Measurements from ENCODE around the gene OXSM. TPM values are rescaled to one million over a fixed set of nuclear protein-coding genes. Genes with fewer than 3 reads are reported as not detected.

Gene OXSM
- total and polyA plus RNA-seq, 10 of the 15 experiments (the other 5 are each of a cell fraction or from before 2014, with no cell fraction given) = 12.9 to 37.5 (median 22.1) TPM

DNA sequence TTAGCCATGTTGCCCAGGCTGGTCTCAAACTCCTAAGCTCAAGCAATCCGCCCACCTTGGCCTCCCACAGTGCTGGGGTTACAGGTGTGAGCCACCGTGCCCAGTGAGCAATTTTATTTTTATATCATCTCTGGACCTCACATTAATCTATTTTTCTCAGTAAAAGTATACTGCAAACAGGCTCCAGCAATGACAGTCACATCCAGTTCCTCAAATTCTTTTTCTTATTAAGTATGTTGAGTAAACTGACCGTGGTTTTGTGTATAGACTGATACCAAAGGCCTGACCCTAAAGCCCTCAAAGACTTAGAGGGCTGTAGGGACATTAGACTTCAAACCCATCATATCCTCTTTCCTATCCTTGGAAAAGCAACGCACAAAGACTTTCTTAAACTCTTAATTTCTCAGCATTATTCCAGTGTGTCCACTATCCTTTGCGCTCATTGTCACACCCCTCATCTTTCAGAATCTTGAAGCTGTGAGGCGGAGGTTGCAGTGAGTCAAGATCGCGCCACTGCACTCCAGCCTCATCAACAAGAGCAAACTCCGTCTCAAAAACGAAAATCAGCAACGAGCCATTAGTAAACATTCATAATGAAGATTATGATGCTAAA, 8.6 kb upstream of the OXSM start:
- peaks cover 44% of the 10 kb centered on the region for H3K79me2 ChIP-seq (ENCODE audit: control insufficient read depth, insufficient read depth, low read length)
- DNase-seq (ENCODE audit: low read depth, low spot score) (no peak), ATAC-seq (peak; percentile 0; the same call in 2 of the 3 replicates), FAIRE-seq (no peak)
- peak overlapping the region; percentile 86 for H3K27ac ChIP-seq (ENCODE audit: control insufficient read depth, insufficient read depth)
- CTCF ChIA-PET = interaction anchor here (1.0 to 1.9 kb wide), 7 partner anchors 9 to 133 kb away, joined by 3 to 8 read pairs (median 3); no protein-coding TSS in a partner anchor
- intact Hi-C loops (cut with micrococcal nuclease; ENCODE audit: unreplicated experiment) (loop anchor here (1.0 kb wide), 1 partner anchor 118 kb away; no protein-coding TSS in a partner anchor), in situ Hi-C loops (cut with MboI) (loop anchor here (5.0 to 25.0 kb wide), 2 partner anchors 114 to 1844 kb away; partner anchors contain the start of gene NR1D2)
- no TSS peak for BruUV-seq (replicated peaks)
- H3K36me3 ChIP-seq (ENCODE audit: control insufficient read depth in 2 of 2, insufficient read depth in 2 of 2, low read length in 1 of 2) = peaks cover 2 to 17% of the 10 kb centered on the region in 2 experiments; a peak in 3 of 4 replicates
- H3K9me3 ChIP-seq (replicated peaks; ENCODE audit: control insufficient read depth, insufficient read depth, low read length) = peaks cover 8% of the 10 kb centered on the region; the same call in 2 of the 3 replicates
- RAD21 ChIA-PET (ENCODE audit: unreplicated experiment) = interaction anchor here (0.7 to 1.9 kb wide), 7 partner anchors 8 to 133 kb away, joined by 3 to 6 read pairs (median 3); partner anchors contain the start of gene OXSM
- H3K9ac ChIP-seq (ENCODE audit: control insufficient read depth, insufficient read depth, low read length) = peak overlapping the region; percentile 47
- WGBS (ENCODE audit: insufficient coverage, insufficient replicate concordance, low lambda C conversion rate, missing lambda C conversion rate) = 6% methylated on average over 11 of the region's 11 CpGs
- POLR2A ChIA-PET = interaction anchor here (0.5 to 1.8 kb wide), 6 partner anchors 9 to 125 kb away, joined by 3 to 8 read pairs (median 4); partner anchors contain the start of gene OXSM
- SMC1A ChIA-PET (ENCODE audit: uncharacterized antibody, unreplicated experiment) = interaction anchor here (0.9 to 2.5 kb wide), 13 partner anchors 8 to 133 kb away, joined by 3 to 10 read pairs (median 4); partner anchors contain the start of gene OXSM
- no peaks in the 10 kb centered on the region for H4K20me1 ChIP-seq (ENCODE audit: control insufficient read depth, insufficient read depth)
- H3K27me3 ChIP-seq (replicated peaks in 1 of 2; ENCODE audit: control insufficient read depth in 2 of 2, insufficient read depth in 2 of 2, low read length in 1 of 2) = no peaks in the 10 kb centered on the region
- peaks cover 10% of the 10 kb centered on the region for H3K4me1 ChIP-seq (ENCODE audit: control insufficient read depth, insufficient read depth, low read length)
- H2AFZ ChIP-seq (ENCODE audit: control insufficient read depth, low read depth, low read length) = no peak overlapping the region
- peak overlapping the region; percentile 79 for H3K4me3 ChIP-seq
- H3K4me2 ChIP-seq (ENCODE audit: control insufficient read depth, insufficient read depth) = peak overlapping the region; percentile 80
- TF ChIP-seq SPI1 (IDR thresholded peaks at IDR 0.05; ENCODE audit: borderline replicate concordance, insufficient read depth, low read depth, low read length) (peak; percentile 31; the same call in 1 of the 2 replicates), SKIL (IDR thresholded peaks at IDR 0.05; ENCODE audit: low read depth, poor library complexity, severe bottlenecking) (no peak), SUZ12 (IDR thresholded peaks at IDR 0.05; ENCODE audit: unreplicated experiment) (no peak), HDAC2 (IDR thresholded peaks at IDR 0.05) (no peak), TBL1XR1 (IDR thresholded peaks at IDR 0.05; ENCODE audit: low read depth, low read length) (0 out of 2 replicates have a peak, but pooled peaks have one; percentile 10), MEF2B (IDR thresholded peaks at IDR 0.05; ENCODE audit: partially characterized antibody, poor library complexity, severe bottlenecking) (no peak), IRF4 (IDR thresholded peaks at IDR 0.05; ENCODE audit: low read depth, low read length) (no peak), CREB1 (IDR thresholded peaks at IDR 0.05; ENCODE audit: low read depth) (peak; percentile 59; the same call in 1 of the 2 replicates), YY1 (IDR thresholded peaks at IDR 0.05; ENCODE audit: low read depth, low read length) (no peak), TCF3 (IDR thresholded peaks at IDR 0.05; ENCODE audit: borderline replicate concordance, insufficient read depth, low read depth, low read length) (no peak), NFIC (IDR thresholded peaks at IDR 0.05; ENCODE audit: low read depth, low read length) (no peak), CBX5 (IDR thresholded peaks at IDR 0.05; ENCODE audit: low read depth) (0 out of 2 replicates have a peak, but pooled peaks have one; percentile 41)
- TF ChIP-seq, protein P1, sequence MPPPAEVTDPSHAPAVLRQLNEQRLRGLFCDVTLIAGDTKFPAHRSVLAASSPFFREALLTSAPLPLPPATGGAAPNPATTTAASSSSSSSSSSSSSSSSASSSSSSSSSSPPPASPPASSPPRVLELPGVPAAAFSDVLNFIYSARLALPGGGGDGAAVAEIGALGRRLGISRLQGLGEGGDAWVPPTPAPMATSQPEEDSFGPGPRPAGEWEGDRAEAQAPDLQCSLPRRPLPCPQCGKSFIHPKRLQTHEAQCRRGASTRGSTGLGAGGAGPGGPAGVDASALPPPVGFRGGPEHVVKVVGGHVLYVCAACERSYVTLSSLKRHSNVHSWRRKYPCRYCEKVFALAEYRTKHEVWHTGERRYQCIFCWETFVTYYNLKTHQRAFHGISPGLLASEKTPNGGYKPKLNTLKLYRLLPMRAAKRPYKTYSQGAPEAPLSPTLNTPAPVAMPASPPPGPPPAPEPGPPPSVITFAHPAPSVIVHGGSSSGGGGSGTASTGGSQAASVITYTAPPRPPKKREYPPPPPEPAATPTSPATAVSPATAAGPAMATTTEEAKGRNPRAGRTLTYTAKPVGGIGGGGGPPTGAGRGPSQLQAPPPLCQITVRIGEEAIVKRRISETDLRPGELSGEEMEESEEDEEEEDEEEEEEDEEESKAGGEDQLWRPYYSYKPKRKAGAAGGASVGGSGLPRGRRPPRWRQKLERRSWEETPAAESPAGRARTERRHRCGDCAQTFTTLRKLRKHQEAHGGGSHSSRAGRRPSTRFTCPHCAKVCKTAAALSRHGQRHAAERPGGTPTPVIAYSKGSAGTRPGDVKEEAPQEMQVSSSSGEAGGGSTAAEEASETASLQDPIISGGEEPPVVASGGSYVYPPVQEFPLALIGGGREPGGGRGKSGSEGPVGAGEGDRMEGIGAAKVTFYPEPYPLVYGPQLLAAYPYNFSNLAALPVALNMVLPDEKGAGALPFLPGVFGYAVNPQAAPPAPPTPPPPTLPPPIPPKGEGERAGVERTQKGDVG (CRISPR knock-in tag; IDR thresholded peaks at IDR 0.05) = no peak
- TF ChIP-seq, protein P2, sequence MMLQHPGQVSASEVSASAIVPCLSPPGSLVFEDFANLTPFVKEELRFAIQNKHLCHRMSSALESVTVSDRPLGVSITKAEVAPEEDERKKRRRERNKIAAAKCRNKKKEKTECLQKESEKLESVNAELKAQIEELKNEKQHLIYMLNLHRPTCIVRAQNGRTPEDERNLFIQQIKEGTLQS (IDR thresholded peaks at IDR 0.05; ENCODE audit: borderline replicate concordance, extremely low read depth, low read depth, low read length) = no peak
